Measurements from ENCODE around the gene LGMN.

LGMN gene

GRCh38 chr14:92724516-92725340 lies 23.7 kb downstream of the LGMN start:
- DNase-seq, result no peak

GRCh38 chr14:92719890-92720323 lies 28.5 kb downstream of the LGMN start:
- DNase-seq, result no peak

GRCh38 chr14:92719421-92719820 lies 29.0 kb downstream of the LGMN start:
- no peak for DNase-seq

GRCh38 chr14:92718664-92719063 lies 29.8 kb downstream of the LGMN start:
- DNase-seq, result no peak

GRCh38 chr14:92717571-92718042 lies 30.8 kb downstream of the LGMN start:
- no peak for DNase-seq

GRCh38 chr14:92716131-92716530 lies 32.3 kb downstream of the LGMN start:
- DNase-seq, result no peak

GRCh38 chr14:92714739-92715307 lies 33.6 kb downstream of the LGMN start:
- DNase-seq, result peak; percentile 79

GRCh38 chr14:92712654-92713051 lies 35.8 kb downstream of the LGMN start:
- no peak for DNase-seq

- no peak for DNase-seq
Observed at GRCh38 chr14:92711976-92712653, 36.3 kb downstream of the LGMN start.

GRCh38 chr14:92710001-92710341 lies 38.5 kb downstream of the LGMN start:
- no peak for DNase-seq

- DNase-seq, result no peak
Observed at GRCh38 chr14:92709340-92710000, 39.0 kb downstream of the LGMN start.

- no peak for DNase-seq
Observed at GRCh38 chr14:92706386-92706785, 42.0 kb downstream of the LGMN start.

- no peak for DNase-seq
Observed at GRCh38 chr14:92704821-92705220, 43.6 kb downstream of the LGMN start.

GRCh38 chr14:92704036-92704804 lies 44.2 kb downstream of the LGMN start:
- no peak for DNase-seq

GRCh38 chr14:92703516-92703915 lies 44.9 kb downstream of the LGMN start:
- no peak for DNase-seq

GRCh38 chr14:92702441-92702918 lies 45.9 kb downstream of the LGMN start:
- DNase-seq, result no peak

GRCh38 chr14:92701826-92702225 lies 46.6 kb downstream of the LGMN start:
- no peak for DNase-seq

GRCh38 chr14:92698393-92698792 lies 50.0 kb downstream of the LGMN start:
- DNase-seq, result no peak

GRCh38 chr14:92696366-92696765 lies 52.1 kb downstream of the LGMN start:
- DNase-seq, result no peak

GRCh38 chr14:92695562-92695961 lies 52.9 kb downstream of the LGMN start:
- no peak for DNase-seq

- DNase-seq, result no peak
Observed at GRCh38 chr14:92694807-92695206, 53.6 kb downstream of the LGMN start.

- DNase-seq, result no peak
Observed at GRCh38 chr14:92693998-92694795, 54.2 kb downstream of the LGMN start.
